SU-DHL-6 (cell line): ENCODE data around the gene ADAM10.

Source experiments
- H2AFZ ChIP-seq: fragments of 200-600 bp; sonication (generic); 2 replicates; pipeline ENCODE4 v1.6.1; 2014; ENCODE audit warnings: low read depth, mild to moderate bottlenecking, moderate library complexity, mixed read lengths, antibody characterized with exemption, low read length; ENCODE audit not compliant: severe bottlenecking
- H3F3A ChIP-seq: fragments of 200-600 bp; shearing (Covaris generic); 2 replicates; pipeline ENCODE4 v1.6.0; 2016; ENCODE audit warnings: antibody characterized with exemption, mild to moderate bottlenecking; ENCODE audit not compliant: insufficient read depth
- H3K27ac ChIP-seq: fragments of 200-600 bp; sonication (generic); 2 replicates; pipeline ENCODE4 v1.5.1; 2016; ENCODE audit warnings: low read depth, mild to moderate bottlenecking, low read length, moderate library complexity, mixed read lengths
- H3K27me3 ChIP-seq: fragments of 200-600 bp; sonication (generic), shearing (Covaris generic); 2 replicates; pipeline ENCODE4 v1.6.0; 2014; ENCODE audit warnings: mild to moderate bottlenecking, low read length
- H3K36me3 ChIP-seq: fragments of 200-600 bp; sonication (generic); 2 replicates; pipeline ENCODE4 v1.6.1; 2014; ENCODE audit warnings: mild to moderate bottlenecking, low read length, mixed read lengths
- H3K4me2 ChIP-seq: fragments of 300-600, 200-600 bp; shearing (Covaris generic), sonication (generic); 2 replicates; pipeline ENCODE4 v1.6.0; 2014; ENCODE audit warnings: low read length, low read depth, mild to moderate bottlenecking; ENCODE audit not compliant: poor library complexity, severe bottlenecking
- H3K4me3 ChIP-seq: fragments of 200-600 bp; sonication (generic); 2 replicates; pipeline ENCODE4 v1.5.1; 2014; ENCODE audit warnings: antibody characterized with exemption, low read length, mild to moderate bottlenecking, mixed read lengths; ENCODE audit not compliant: insufficient read depth, poor library complexity, severe bottlenecking
- H3K79me2 ChIP-seq: fragments of 200-600 bp; sonication (generic); 2 replicates; pipeline ENCODE4 v1.6.1; 2014; ENCODE audit warnings: mild to moderate bottlenecking, low read length, moderate library complexity; ENCODE audit not compliant: insufficient read depth
- H3K9ac ChIP-seq: fragments of 200-600 bp; sonication (generic); 2 replicates; pipeline ENCODE4 v1.7.0; 2014; ENCODE audit warnings: mild to moderate bottlenecking, low read length
- H3K9me2 ChIP-seq: fragments of 200-600 bp; sonication (generic); replicated peaks from 2 replicates; pipeline ENCODE4 v1.6.1; 2014; ENCODE audit warnings: low read length; ENCODE audit not compliant: insufficient read depth
- H3K9me3 ChIP-seq: fragments of 200-600 bp; sonication (generic); 2 replicates; pipeline ENCODE4 v1.6.1; 2014; ENCODE audit warnings: low read length, mixed read lengths; ENCODE audit not compliant: insufficient read depth
- H4K20me1 ChIP-seq: fragments of 200-600 bp; sonication (generic); 2 replicates; pipeline ENCODE4 v1.6.1; 2014; ENCODE audit warnings: low read depth, mild to moderate bottlenecking, antibody characterized with exemption, low read length, moderate library complexity, mixed read lengths
- EZH2phosphoT487 ChIP-seq: fragments of 200-600 bp; sonication (generic), shearing (Covaris generic); conservative IDR thresholded peaks from 2 replicates; pipeline ENCODE4 v1.6.1; 2018; ENCODE audit warnings: mild to moderate bottlenecking, antibody characterized with exemption, low read length, moderate library complexity, mixed read lengths
- TF ChIP-seq, protein P1 (sequence below): fragments of 200-600 bp; sonication (generic); IDR thresholded peaks from one replicate; pipeline ENCODE4 v1.5.1; 2017; ENCODE audit warnings: antibody characterized with exemption, mild to moderate bottlenecking, low read length, moderate library complexity; ENCODE audit not compliant: insufficient read depth, poor library complexity, severe bottlenecking

Gene ADAM10

GRCh38 chr15:58779554-58779953 is 30.0 kb upstream of the ADAM10 start:
- no peaks in the 10 kb centered on the region for H3F3A ChIP-seq
- no peak overlapping the region for H3K4me2 ChIP-seq
- H3K9ac ChIP-seq, result no peak overlapping the region
- no peaks in the 10 kb centered on the region for H3K9me2 ChIP-seq
- no peak overlapping the region for H3K27ac ChIP-seq
- H4K20me1 ChIP-seq, result no peaks in the 10 kb centered on the region
- H2AFZ ChIP-seq, result no peak overlapping the region
- no peaks in the 10 kb centered on the region; the same call in 1 of the 2 replicates for H3K36me3 ChIP-seq
- no peak for TF ChIP-seq EZH2phosphoT487
- TF ChIP-seq, protein P1, sequence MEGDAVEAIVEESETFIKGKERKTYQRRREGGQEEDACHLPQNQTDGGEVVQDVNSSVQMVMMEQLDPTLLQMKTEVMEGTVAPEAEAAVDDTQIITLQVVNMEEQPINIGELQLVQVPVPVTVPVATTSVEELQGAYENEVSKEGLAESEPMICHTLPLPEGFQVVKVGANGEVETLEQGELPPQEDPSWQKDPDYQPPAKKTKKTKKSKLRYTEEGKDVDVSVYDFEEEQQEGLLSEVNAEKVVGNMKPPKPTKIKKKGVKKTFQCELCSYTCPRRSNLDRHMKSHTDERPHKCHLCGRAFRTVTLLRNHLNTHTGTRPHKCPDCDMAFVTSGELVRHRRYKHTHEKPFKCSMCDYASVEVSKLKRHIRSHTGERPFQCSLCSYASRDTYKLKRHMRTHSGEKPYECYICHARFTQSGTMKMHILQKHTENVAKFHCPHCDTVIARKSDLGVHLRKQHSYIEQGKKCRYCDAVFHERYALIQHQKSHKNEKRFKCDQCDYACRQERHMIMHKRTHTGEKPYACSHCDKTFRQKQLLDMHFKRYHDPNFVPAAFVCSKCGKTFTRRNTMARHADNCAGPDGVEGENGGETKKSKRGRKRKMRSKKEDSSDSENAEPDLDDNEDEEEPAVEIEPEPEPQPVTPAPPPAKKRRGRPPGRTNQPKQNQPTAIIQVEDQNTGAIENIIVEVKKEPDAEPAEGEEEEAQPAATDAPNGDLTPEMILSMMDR, result no peak
- H3K79me2 ChIP-seq, result no peaks in the 10 kb centered on the region
- H3K9me3 ChIP-seq, result no peaks in the 10 kb centered on the region
- H3K27me3 ChIP-seq, result no peaks in the 10 kb centered on the region
- no peak overlapping the region for H3K4me3 ChIP-seq

- no peak overlapping the region for H3K4me2 ChIP-seq
- no peaks in the 10 kb centered on the region for H3K79me2 ChIP-seq
- H2AFZ ChIP-seq, result no peak overlapping the region
- H3K27ac ChIP-seq, result no peak overlapping the region
- H3K36me3 ChIP-seq, result no peaks in the 10 kb centered on the region; the same call in 1 of the 2 replicates
- no peak for TF ChIP-seq EZH2phosphoT487
- TF ChIP-seq, protein P1, result no peak
- no peaks in the 10 kb centered on the region for H3K27me3 ChIP-seq
- no peaks in the 10 kb centered on the region for H3K9me3 ChIP-seq
- no peak overlapping the region for H3K4me3 ChIP-seq
- H3K9ac ChIP-seq, result no peak overlapping the region
- no peaks in the 10 kb centered on the region for H4K20me1 ChIP-seq
- no peaks in the 10 kb centered on the region for H3F3A ChIP-seq
- H3K9me2 ChIP-seq, result no peaks in the 10 kb centered on the region
Observed at GRCh38 chr15:58777107-58777506, 27.6 kb upstream of the ADAM10 start.

DNA sequence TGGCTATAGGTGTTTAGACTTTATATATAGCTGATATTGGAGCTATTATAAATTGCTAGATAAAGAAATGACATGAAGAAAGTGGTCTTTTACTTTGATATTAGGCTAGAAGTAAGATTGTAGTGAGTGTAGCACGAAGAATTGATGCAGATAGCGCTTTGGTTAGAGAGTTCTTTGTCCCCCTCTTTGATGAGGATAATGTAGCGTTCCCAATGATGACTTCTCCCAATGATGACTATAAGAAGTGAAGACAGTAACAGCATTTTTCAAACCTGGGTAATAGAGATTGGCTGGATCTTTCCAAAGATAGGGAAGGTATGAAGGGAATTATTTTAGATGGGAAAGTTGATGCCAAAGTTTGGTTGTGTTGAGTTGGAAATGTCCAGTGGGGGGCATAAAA is 25.9 kb upstream of the ADAM10 start:
- Histone ChIP-seq H4K20me1 (no peaks in the 10 kb centered on the region), H3K9ac (no peak overlapping the region), H3K9me2 (no peaks in the 10 kb centered on the region), H3K4me3 (no peak overlapping the region), H3K27ac (no peak overlapping the region), H2AFZ (no peak overlapping the region), H3K79me2 (no peaks in the 10 kb centered on the region), H3K36me3 (no peaks in the 10 kb centered on the region), H3F3A (0 out of 2 replicates have a peak, but pooled peaks cover under 1% of the 10 kb centered on the region), H3K4me2 (no peak overlapping the region), H3K27me3 (no peaks in the 10 kb centered on the region), H3K9me3 (no peaks in the 10 kb centered on the region)
- TF ChIP-seq, protein P1, result no peak
- TF ChIP-seq EZH2phosphoT487, result no peak
